SH-SY5Y (cell line): ENCODE results near the gene DOP1A.

Source experiments
- GATA2 ChIP-seq: IDR thresholded peaks from 2 replicates; pipeline ENCODE4 v1.6.1; 2011; ENCODE audit warnings: mild to moderate bottlenecking, low read depth, low read length
- GATA3 ChIP-seq: IDR thresholded peaks from 2 replicates; pipeline ENCODE4 v1.6.1; 2011; ENCODE audit warnings: low read depth, mild to moderate bottlenecking, low read length, moderate library complexity

DNA sequence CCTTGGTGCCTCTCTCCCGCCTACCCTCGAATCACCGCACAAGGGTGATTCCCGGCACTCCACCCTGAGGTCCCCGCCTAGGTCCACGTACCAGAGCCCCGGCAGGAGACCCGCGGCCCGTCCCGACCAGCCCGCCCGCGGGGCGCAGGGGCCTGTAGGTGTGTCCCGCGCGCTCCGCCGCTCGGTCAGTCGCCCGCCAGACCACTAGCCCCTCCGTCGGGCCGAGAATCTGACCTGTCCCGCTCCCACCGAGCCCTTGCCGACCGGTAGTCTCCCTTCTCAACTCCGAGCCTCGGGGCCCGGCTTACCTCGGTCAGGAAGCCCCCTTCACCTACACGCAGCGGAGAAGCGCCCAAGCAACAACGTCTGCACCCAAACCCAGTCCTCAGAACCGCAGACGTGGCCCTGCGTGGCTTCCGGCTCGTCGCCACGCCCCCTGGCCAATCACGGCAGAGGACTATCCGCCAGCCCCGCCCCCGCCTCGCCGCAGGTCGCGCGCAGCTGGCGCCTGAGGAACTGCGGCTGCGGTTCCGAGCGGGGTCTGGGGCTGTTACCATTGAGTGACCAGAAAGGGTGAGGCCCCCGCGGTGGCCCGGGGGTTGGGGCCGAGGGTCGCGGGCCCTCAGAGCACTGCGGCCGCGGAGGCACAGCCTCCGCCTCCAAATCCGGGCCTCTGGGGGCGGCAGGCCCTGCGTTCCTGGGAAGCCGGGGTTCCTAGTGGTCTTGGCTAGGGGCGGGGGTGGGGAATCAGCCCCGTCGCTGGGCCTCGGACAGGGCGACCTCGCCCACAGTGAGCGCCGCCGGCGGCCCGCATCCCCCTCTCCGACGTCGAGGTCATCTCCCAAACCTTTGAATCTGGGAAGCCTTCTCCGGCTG lies 125.6 kb downstream of the DOP1A start, which contains the start of the genes PGM3 and RWDD2A:
- no peak for TF ChIP-seq GATA3
- no peak for TF ChIP-seq GATA2
